GM18499 (cell line): ENCODE results near the gene SLAIN1.
"Not testable (repeated sequence)": the region's sequence is repeated elsewhere in the genome, so short reads cannot be mapped to it uniquely, and the experiment has no call there.

Source experiments
- ATAC-seq: cut with Tn5 transposase; IDR thresholded peaks from one replicate; pipeline ENCODE4 v1.9.1; 2021; ENCODE audit warnings: moderate number of reproducible peaks; ENCODE audit not compliant: insufficient read depth, unreplicated experiment

SLAIN1 gene

GRCh38 chr13:77697217-77698103 is at the start of gene SLAIN1:
SLAIN1 (plus strand) TSS chr13:77697687; CDS start chr13:77697914, 227 bp downstream.
- ATAC-seq = peak; percentile 45

- ATAC-seq = no peak
Measured at GRCh38 chr13:77650409-77650808, 47.1 kb upstream of the SLAIN1 start.

GRCh38 chr13:77653301-77653700 is 44.2 kb upstream of the SLAIN1 start:
- ATAC-seq = no peak

GRCh38 chr13:77660016-77660415 is 37.5 kb upstream of the SLAIN1 start:
- not testable (repeated sequence) for ATAC-seq

- no peak for ATAC-seq
Measured at GRCh38 chr13:77660841-77661250, 36.6 kb upstream of the SLAIN1 start.

- not testable (repeated sequence) for ATAC-seq
Measured at GRCh38 chr13:77662301-77662700, 35.2 kb upstream of the SLAIN1 start.

GRCh38 chr13:77662831-77663230 is 34.7 kb upstream of the SLAIN1 start:
- not testable (repeated sequence) for ATAC-seq

- ATAC-seq = no peak
Measured at GRCh38 chr13:77674852-77675251, 22.6 kb upstream of the SLAIN1 start.

- ATAC-seq = no peak
Measured at GRCh38 chr13:77678691-77679235, 18.7 kb upstream of the SLAIN1 start.

- ATAC-seq = no peak
Measured at GRCh38 chr13:77687799-77688198, 9.7 kb upstream of the SLAIN1 start.

GRCh38 chr13:77691871-77692270 is 5.6 kb upstream of the SLAIN1 start:
- ATAC-seq = no peak

GRCh38 chr13:77692746-77693448 is 4.6 kb upstream of the SLAIN1 start:
- ATAC-seq = no peak

GRCh38 chr13:77693449-77693940 is 4.0 kb upstream of the SLAIN1 start:
- ATAC-seq = no peak

GRCh38 chr13:77696006-77696878 is 1.2 kb upstream of the SLAIN1 start:
- no peak for ATAC-seq

- no peak for ATAC-seq
Measured at GRCh38 chr13:77696879-77697216, 639 bp upstream of the SLAIN1 start.

- ATAC-seq = no peak
Measured at GRCh38 chr13:77698201-77699058, 943 bp downstream of the SLAIN1 start.

- no peak for ATAC-seq
Measured at GRCh38 chr13:77699059-77699680, 1.7 kb downstream of the SLAIN1 start.

GRCh38 chr13:77701305-77701704 is 3.8 kb downstream of the SLAIN1 start:
- no peak for ATAC-seq

GRCh38 chr13:77702366-77702765 is 4.9 kb downstream of the SLAIN1 start:
- no peak for ATAC-seq
